Measurements from ENCODE around the gene PTCH1.

PTCH1 gene

DNA sequence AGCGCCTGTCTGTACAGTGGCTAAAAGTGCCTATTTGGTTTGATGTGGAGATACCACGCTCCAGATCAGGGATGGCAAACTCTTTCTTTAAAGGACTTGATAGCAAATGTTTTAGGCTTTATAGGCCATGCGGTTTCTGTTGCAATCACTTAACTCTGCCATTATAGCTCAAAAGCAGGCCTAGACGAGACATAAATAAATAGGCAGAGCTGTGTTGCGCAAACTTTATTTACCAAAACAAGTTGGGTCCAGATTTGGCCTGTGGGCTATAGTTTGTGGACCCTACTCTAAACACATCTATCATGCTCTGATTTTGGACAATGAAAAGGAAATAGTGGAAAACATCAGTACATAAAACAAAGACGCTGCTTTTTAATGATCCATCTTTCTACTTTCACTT lies 79.2 kb downstream of the PTCH1 start:
- DNase-seq: no peak

DNA sequence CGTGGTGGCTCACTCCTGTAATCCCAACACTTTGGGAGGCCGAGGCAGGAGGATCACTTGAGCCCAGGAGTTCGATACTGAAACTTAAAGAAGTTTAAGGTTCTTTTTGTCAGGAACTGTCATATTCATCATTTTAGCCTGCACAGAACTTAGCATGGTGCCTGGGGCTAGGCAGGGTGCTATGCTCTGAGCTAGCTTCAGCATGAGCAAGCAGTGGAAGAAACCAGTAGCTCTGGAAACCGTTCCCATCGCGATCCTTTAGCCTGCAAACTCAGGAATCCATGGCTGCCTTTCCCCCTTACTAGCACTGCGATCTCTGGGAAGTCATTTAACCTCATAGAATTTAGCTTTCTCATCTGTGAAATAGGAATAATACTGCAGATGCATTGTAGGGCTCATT lies 80.4 kb downstream of the PTCH1 start:
- DNase-seq: no peak

DNA sequence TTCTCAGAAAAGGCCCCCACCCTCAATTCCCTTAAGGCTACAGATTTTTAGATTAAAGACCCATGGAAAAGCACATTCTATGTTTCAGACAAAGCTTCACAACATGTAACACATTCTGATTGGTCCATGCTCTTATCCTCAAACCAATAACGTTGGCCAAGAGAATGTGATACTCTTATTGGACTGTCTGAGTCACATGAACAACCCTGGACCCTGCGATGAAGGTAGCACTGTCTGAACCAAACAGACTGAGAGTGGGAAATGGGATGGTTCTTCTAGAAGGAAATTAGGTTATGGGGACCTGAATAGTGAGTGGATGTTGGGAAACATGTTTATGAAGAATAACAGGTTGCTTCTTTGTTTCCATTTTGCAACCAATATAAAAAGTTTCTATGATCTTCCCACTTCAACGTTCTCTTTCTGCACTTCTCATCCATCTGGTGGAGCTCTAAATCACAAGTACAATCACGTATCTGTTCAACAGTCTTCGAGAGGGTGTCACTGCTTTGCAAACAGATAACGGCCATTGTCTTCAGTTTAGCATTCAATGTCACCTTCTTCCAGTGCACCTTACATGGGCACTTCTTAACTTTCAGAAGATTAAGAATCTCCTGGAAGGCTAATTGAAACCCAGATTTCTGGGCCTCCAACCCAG lies 81.6 kb downstream of the PTCH1 start:
- DNase-seq: no peak

DNA sequence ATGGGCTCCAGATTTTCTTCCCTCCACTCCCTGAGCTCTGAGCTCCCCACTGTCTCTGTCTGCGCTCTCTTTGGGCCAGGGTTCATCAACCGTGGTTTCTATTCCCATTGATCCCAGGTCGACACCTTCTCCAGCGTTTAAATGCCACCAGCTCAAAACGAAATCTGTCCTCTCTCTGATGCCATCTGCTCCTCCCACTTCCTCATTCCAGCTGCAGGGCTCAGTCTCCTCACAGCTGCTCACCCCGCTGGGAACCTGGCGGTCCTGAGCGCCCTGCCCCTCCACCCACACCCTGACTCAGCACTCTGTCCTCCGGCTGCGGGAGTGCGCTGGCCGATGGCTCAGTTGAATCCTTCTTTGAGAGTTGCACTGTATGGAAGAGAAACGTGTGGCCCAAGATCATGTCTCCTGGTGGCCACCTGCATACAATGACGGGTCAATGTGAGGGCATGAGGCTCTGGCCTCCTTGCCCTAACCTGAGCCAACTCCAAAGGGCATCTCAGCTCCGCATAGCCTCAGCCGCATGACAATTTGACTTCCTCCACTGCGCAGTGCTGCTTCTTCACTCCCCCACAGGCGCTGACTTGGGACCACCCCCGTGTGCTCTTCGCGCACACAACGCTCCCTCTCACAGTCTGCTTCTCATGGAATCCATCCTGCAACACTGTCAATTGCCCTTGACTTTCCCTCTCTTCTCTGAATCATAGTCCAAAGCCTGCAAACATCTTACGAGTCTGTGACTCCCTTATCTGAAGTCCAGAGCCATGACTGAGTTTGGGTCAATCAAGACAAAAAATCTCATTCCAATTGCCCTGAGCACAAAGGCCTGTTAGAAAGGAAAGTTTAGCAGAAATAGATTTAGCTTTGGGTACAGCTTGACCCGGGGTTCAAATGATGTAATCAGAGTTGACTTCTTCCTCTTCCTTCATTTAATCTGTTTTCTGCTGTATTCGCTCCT lies 82.4 kb downstream of the PTCH1 start:
- no peak for DNase-seq

DNA sequence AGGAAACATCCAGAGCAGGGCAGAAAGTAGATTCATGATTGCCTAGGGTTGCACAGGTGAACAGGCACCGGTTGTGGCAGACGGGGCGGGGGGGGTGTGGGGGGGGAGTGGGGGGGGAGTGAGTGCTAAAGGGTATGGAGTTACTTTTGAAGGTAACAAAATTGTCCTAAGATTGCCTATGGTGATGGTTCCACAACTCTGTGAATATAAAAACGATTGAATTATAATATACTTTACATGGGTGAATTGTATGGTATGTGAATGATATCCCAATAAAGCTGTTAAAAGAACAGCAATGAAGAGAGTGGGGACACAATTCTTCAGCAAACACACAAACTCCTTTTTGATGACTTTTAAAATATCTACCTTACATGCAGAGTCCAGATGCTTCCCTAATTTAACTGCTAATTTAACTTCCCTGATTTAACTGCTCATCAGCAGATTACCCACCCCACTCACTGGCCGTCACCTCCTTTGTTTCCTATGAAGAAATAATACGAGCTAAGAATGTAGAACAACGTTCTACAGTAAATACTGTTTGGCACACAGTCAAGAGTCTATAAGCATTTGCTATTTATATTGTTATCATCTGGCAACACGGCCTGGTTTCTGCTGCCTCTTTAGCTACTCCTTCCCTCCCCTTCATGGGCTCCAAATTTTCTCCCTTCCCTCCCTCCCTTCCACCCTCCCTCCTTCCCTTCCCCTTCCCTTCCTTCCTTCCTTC lies 83.5 kb downstream of the PTCH1 start:
- no peak for DNase-seq

DNA sequence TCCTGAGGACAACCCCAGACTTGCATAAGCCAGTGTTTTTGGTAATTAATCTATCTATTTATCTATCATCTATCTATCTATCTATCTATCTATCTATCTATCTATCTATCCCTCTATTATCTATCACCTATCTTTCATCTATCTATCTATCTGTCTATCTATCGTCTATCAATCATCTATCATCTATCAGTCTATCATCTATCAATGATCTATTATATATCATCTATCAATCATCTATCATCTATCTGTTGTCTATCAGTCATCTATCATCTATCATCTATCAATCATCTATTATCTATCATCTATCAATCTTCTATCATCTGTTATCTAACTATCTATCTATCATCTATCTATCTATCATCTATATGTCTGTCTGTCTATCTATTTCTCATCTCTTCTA lies 85.5 kb downstream of the PTCH1 start:
- no peak for DNase-seq

DNA sequence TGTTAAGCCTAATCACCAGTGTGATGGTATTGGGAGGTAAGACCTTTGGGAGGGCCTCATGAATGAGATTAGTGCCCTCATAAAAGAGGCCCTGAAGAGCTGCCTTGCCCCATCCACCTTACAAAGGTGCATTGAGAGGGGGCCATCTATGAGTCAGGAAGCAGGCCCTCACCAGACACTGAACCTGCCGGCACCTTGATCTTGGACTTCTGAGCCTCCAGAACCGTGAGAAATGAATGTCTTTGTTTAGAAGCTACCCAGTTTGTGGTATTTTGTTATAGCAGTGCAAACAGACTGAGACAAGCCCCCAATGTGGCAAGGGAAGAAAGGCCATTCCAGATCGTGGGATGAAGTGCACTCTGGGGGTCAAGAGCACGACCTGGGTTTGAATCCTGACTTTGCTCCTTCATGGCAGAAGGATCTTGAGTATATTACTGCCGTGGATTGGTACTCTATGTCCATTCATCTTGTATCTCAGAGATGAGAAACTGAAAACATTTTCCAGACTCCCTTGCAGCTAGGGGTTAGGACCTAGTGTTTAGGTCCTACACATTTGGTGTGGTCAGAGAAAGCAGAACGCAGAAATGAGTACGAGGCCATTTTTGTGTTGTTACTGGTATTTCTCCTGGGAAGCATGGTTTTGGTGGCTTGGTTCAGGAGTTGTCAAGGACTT lies 86.7 kb downstream of the PTCH1 start:
- no peak for DNase-seq

DNA sequence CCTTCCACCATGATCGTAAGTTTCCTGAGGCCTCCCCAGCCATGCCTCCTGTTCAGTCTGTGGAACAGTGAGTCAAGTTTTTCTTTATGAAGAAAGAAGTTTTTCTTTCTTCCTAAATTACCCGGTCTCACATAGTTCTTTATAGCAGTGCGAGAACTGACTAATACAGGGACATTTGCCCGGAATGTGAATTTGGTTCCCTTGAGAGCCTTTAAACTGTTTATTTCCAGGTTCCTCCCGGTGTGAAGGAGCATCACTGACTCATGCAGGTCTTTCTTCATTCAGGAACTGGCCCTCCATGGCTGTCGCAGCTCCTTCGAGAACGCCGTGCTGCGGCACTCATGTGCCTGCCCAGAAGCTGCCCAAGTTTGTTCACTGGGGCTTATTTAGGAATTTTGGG lies 87.7 kb downstream of the PTCH1 start:
- DNase-seq: no peak

DNA sequence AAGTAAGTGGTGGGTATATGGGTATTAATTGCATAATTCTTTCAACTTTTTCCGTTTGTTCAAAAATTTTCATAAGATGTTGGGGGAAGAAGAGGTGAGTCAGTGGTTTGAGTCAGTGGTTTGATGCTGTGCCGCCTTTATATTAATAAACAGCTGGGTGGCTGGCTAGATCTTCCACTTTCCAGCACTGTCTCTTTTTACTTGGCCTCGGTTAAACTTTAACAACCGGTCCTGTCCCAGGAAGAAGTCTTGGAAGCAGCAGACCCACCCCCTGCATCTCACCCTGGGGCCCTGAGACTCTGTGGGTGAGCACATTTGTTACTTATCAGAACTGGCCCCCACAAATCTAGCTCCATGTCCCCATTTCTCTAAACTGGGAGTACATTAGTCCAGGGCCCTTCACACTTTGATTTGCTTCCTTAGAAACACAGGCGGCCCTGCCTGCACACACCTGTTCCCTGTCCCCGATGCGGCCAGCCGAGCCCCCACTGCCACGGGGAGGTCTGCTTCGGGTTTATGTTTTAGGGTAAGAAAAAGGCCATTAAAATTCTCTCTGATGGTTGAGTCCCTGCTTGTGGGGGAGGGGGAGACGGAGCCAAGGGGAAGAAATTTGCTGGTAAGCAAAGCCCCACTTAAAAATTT lies 90.7 kb downstream of the PTCH1 start:
- DNase-seq: peak; percentile 50

DNA sequence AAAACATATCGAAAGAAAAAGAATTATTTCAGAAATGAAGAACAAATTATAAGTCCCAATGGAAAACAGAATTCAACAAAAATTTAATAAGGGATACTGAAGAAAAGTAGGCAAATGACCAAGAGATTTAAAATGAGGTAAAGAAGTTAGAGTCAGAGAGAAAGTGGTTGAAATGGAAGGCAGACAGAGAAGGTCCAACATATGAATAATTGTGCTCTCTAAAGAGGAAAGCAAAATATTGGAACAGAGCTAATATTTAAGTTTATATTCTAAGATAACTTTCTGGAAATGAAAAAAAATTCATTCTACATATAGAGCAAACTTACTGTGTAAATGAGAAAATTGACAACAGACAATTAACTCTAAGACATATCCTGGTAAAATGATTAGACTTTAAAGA lies 94.1 kb downstream of the PTCH1 start:
- no peak for DNase-seq

DNA sequence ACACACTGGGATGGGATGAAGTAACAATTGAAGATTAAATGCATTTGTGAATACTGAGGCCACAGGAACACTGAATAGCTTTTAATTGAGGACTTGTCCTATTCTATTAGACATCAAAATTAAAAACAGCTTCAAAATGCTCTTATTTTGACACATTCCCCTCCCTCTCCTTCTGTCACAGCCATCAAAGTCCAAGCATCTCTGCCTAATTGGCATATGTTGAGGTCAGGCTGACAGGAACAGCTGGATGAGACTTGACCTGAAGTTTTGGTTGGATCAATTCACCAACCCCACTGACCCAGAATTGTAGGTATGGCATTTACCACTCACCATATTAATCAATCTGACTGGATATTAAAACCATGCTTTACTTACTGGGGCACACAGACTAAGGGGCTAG lies 96.3 kb downstream of the PTCH1 start:
- no peak for DNase-seq

DNA sequence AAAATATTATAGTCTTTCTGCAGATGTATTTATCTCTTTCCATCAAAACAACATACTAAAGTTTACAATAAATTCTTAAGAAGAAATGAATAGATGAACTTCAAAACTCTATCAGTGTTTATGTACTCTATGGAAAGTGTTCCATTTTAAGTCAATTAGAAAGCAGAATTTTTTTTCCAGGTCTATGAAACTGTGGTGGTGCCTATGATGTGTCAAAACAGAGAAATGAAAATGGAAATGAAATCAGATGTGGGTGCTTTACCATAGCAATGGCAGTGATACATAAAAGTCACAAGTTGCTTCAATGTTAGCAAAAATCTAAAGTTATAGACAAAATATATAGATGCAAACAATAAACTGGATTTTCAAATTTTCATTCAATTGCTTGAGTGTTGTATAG lies 97.3 kb downstream of the PTCH1 start:
- DNase-seq: no peak

DNA sequence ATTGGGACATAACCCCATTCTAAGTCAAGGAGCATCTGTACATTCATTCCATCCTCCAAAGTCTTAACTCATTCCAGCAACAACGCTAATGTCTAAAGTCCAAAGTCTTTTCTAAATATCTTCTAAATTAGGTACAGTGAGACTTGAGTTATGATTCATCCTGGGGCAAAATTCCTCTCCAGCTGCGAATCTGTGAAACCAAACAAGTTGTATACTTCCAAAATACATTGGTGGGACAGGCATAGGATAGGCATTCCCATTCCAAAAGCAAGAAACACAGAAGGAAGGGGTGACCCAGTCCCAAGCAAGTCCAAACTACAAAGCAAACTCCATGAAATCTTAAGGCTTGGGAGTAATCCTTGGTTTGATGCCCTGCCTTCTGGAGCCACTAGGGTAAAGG lies 101.6 kb downstream of the PTCH1 start:
- DNase-seq: peak; percentile 60

DNA sequence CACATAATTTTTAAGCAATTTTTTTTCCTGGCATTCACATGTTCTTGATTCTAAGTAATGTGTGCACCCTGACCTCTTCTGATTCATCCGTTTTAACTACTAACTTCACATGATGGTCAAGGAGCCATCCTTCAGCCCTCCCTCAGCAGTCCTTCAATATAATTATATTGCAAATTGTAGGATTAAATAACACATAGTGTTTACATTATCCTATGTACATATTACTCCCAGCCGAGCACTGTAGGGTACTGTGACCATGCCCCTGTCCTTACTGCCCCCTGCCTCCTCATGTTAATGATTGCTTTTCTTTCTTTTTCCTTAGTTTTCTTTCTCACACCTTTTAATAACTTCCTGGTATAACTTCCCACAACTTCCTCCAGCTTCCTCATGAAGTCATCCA lies 103.0 kb downstream of the PTCH1 start:
- DNase-seq: no peak

DNA sequence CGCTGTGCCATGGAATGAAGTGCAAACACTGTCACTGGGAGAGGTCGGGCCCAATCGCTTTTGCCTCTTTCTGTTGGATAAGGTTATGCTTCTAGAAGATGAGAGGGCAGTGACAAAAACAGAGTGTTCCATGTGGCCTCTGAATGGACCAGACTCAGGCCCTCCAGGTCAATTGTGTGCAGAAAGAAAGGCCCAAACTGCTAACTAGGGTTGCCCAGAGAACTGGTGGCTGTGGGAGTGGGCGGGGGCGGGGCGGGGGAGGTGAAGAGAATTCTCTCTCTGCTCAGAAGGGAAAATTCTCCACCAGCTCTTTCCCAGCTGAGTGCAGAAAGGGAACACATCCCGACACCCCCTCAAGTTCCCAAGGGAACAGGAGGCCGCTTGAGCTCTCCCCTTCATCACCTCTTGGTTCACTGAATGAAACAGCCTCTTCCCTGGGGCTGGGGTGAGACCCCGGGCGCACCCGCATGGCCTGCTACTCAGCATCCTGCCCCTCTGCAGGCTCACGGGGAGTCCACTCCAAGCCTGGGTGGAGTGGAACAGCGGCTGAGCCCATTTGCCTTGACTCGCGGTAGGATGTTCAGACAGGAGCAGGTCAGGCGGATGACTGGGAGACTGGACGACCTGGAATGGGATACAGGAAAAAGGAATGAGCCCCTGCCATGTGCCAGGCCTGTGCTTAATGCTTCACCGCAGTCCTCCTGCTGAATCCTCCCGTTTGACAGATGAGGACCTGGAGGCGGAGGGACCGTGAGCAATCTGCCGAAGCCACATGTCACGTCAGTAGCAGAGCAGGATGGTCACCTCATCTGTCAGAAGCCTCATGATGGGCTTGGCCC lies 105.5 kb downstream of the PTCH1 start:
- no peak for DNase-seq

DNA sequence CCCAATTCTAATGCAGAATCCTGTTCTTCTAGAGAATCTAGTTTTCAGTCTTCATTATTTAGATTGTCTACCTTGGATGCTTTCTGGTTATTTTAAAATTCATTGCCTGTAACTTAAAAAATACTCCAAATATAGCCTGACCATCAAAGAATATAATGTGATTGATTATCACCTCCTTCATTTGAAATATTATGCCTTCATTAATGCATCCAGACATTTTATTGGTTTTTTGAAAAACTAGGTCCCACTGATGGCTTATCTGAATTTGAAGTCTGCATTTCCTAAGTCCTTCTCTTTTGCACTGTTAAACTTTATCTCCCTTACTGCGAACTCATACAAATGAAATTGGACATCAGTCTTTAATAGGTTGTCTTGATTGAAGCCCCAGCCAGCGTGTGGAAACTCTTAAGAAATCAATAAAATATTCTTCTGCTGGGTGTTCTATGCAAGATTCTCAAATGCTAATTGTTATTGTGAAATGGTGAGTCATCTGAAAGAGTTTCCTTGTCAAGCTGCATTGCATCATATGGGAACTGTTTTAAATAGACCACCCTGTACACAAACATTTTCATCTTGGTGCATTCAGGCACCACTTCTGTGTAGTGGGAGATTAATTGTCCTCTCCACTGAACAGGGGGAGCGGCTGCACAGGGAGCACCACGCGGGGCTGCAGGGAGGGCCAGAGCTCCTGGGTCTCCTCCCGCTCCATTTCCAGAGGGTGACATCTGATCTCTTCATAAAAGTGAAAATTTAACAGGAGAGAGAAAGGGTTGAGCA lies 106.9 kb downstream of the PTCH1 start:
- peak; percentile 75 for DNase-seq

DNA sequence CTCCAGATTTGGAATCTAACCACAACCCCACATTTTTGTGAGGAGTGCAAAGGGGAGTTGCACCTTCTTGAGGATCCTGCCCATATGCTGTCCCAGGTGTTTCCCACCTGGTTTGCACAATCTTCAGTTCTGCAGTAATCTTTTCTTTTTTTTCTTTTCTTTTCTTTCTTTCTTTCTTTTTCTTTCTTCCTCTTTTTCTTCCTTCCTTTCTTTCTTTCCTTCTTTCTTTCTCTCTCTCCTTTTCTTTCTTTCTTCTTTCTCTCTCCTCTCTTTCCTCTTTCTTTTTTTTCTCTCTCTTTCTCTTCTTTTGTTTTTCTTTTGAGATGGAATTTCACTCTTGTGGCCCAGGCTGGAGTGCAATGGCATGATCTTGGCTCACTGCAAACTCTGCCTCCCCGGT lies 109.2 kb downstream of the PTCH1 start:
- DNase-seq: no peak

DNA sequence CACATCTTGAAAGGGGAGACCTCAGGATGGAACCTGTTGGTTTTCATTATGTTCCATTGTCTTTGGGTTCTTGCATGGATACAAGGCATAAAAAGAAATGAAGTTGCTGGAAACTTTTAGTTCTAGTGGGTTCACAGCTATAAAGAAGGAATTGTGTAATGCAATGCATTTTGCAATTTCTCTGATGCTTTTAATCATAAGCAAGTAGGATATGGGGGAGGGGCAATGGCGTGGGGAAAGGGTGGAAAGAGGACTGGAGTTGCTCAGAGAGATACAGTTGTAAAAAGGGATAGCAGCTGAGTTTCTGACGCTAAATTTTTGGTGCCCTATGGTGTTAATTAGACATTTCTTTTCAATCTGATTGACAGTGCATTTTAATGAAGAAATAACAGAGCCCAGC lies 110.7 kb downstream of the PTCH1 start:
- DNase-seq: peak; percentile 10

DNA sequence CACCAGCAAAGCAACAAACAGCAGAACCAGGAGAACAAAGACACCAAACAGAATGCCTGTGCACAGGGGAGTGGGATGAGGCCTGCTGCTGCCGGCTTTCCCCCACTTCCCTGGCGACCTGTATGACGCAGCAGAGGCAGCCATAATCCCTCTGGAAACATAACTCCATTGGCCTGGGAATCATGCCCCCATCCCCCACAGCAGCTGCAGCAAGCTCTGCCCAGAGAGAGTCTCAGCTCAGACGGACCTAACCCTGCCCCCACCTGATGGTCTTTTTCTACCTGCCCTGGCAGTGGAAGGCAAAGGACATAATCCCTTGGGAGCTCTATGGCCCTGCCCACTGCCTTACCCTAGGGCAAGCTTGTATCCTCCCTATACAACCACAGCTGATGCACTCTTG lies 117.5 kb downstream of the PTCH1 start:
- no peak for DNase-seq
